GM12878 (cell line): ENCODE measurements around the gene DNAH9. TPM values are rescaled to one million over a fixed set of nuclear protein-coding genes. Genes with fewer than 3 reads are reported as not detected.

Source experiments
- ATAC-seq: fragments of 200-7000 bp; cut with Tn5 transposase; 3 replicates; pipeline ENCODE4 v1.9.1; 2020; ENCODE audit warnings: mild to moderate bottlenecking, moderate library complexity
- BruUV-seq: library from RNA; stranded (reverse); fragments of 400-500 nt; replicated peaks from 2 replicates; lab custom pipeline; 2021; lab: Mats Ljungman, UMichigan
- CTCF ChIA-PET: fragments of 300-600 bp; sonication (Branson Sonifier 250); formaldehyde crosslinking; extraction: SDS; loops from one replicate; lab custom pipeline; 2021; ENCODE audit warnings: inconsistent platforms; lab: Yijun Ruan, JAX
- POLR2A ChIA-PET: fragments of 350-600 bp; formaldehyde crosslinking; extraction: SDS; loops from one replicate; lab custom pipeline; 2021; ENCODE audit warnings: inconsistent platforms; lab: Charles Lee
- RAD21 ChIA-PET: fragments of 300-600 bp; sonication (Branson Sonifier 250); formaldehyde crosslinking; loops from one replicate; lab custom pipeline; 2023; ENCODE audit warnings: antibody characterized with exemption; ENCODE audit not compliant: unreplicated experiment; lab: Charles Lee
- SMC1A ChIA-PET: fragments of 300-600 bp; sonication (Branson Sonifier 250); formaldehyde crosslinking; loops from one replicate; lab custom pipeline; 2023; ENCODE audit not compliant: unreplicated experiment, uncharacterized antibody; lab: Charles Lee
- DNase-seq: peaks from one replicate; pipeline ENCODE4 v3.0.0-alpha.2; 2011; ENCODE audit warnings: low read depth, low spot score
- FAIRE-seq: peaks from 3 replicates; lab custom pipeline; 2011; peaks lifted over from hg19 to GRCh38; lab: Jason Lieb, UNC
- H2AFZ ChIP-seq: 2 replicates; pipeline ENCODE4 v1.6.0; 2011; ENCODE audit warnings: low read depth, low read length, control low read depth; ENCODE audit not compliant: control insufficient read depth
- H3K27ac ChIP-seq: 2 replicates; pipeline ENCODE4 v1.5.1; 2011; ENCODE audit warnings: control low read depth; ENCODE audit not compliant: control insufficient read depth, insufficient read depth
- H3K27me3 ChIP-seq, 2 experiments: replicated peaks in 1 of 2; 2 replicates each; pipeline versions ENCODE4 v1.6.0 to v1.6.1; 2011; ENCODE audit warnings: low read length in 1 of 2; ENCODE audit not compliant: control insufficient read depth in 2 of 2, insufficient read depth in 2 of 2
- H3K36me3 ChIP-seq, 2 experiments: 2 replicates each; pipeline ENCODE4 v1.5.1; 2011; ENCODE audit warnings: low read length in 1 of 2; ENCODE audit not compliant: control insufficient read depth in 2 of 2, insufficient read depth in 2 of 2
- H3K4me1 ChIP-seq: 2 replicates; pipeline ENCODE4 v1.6.1; 2011; ENCODE audit warnings: mild to moderate bottlenecking, low read length, moderate library complexity, mixed read lengths; ENCODE audit not compliant: control insufficient read depth, insufficient read depth
- H3K4me2 ChIP-seq: 2 replicates; pipeline ENCODE4 v1.6.0; 2011; ENCODE audit warnings: control low read depth; ENCODE audit not compliant: control insufficient read depth, insufficient read depth
- H3K4me3 ChIP-seq: fragments of 200-600 bp; sonication (generic); 2 replicates; pipeline ENCODE4 v1.5.1; 2016
- H3K79me2 ChIP-seq: 2 replicates; pipeline ENCODE4 v1.6.0; 2011; ENCODE audit warnings: low read length; ENCODE audit not compliant: control insufficient read depth, insufficient read depth
- H3K9ac ChIP-seq: 2 replicates; pipeline ENCODE4 v1.8.0; 2011; ENCODE audit warnings: low read length, control low read depth, mixed read lengths; ENCODE audit not compliant: control insufficient read depth, insufficient read depth
- H3K9me3 ChIP-seq: replicated peaks from 3 replicates; pipeline ENCODE4 v1.5.1; 2011; ENCODE audit warnings: mild to moderate bottlenecking, low read length; ENCODE audit not compliant: control insufficient read depth, insufficient read depth
- H4K20me1 ChIP-seq: 2 replicates; pipeline ENCODE4 v1.6.0; 2011; ENCODE audit not compliant: control insufficient read depth, insufficient read depth
- E4F1 ChIP-seq: fragments of 450-650 bp; IDR thresholded peaks from 2 replicates; pipeline ENCODE4 v1.6.1; 2018; ENCODE audit warnings: borderline replicate concordance, mild to moderate bottlenecking; ENCODE audit not compliant: partially characterized antibody
- EP300 ChIP-seq, 2 experiments: fragments of 150-350 bp in 1 of 2; IDR thresholded peaks; 2 replicates each; pipeline ENCODE4 v1.6.1; 2011 to 2012; ENCODE audit warnings: low read depth in 2 of 2, low read length in 2 of 2, borderline replicate concordance in 1 of 2, improper control_type of control experiment in 1 of 2, inconsistent platforms in 1 of 2; ENCODE audit not compliant: control insufficient read depth in 1 of 2
- IRF4 ChIP-seq: IDR thresholded peaks from 2 replicates; pipeline ENCODE4 v1.6.1; 2011; ENCODE audit warnings: low read depth, low read length
- KAT2A ChIP-seq: conservative IDR thresholded peaks from 2 replicates; pipeline ENCODE4 v1.6.1; 2011; ENCODE audit warnings: low read depth, low read length; ENCODE audit not compliant: control insufficient read depth
- NBN ChIP-seq: fragments of 450-650 bp; IDR thresholded peaks from 2 replicates; pipeline ENCODE4 v1.6.1; 2016
- NFYB ChIP-seq: IDR thresholded peaks from 2 replicates; pipeline ENCODE4 v1.6.1; 2011; ENCODE audit warnings: low read depth, mild to moderate bottlenecking, low read length, improper control_type of control experiment, moderate library complexity; ENCODE audit not compliant: insufficient read depth
- PRDM15 ChIP-seq: fragments of 450-650 bp; formaldehyde crosslinking; IDR thresholded peaks from 2 replicates; pipeline ENCODE4 v1.4.0; 2020; ENCODE audit warnings: mild to moderate bottlenecking, moderate library complexity
- SRF ChIP-seq, 2 experiments: IDR thresholded peaks; 2 replicates each; pipeline ENCODE4 v1.6.1; 2011; ENCODE audit warnings: low read depth in 2 of 2, low read length in 2 of 2, mild to moderate bottlenecking in 1 of 2, moderate library complexity in 1 of 2
- TBL1XR1 ChIP-seq: IDR thresholded peaks from 2 replicates; pipeline ENCODE4 v1.6.1; 2012; ENCODE audit warnings: low read depth, low read length, improper control_type of control experiment
- TCF7 ChIP-seq: IDR thresholded peaks from 2 replicates; pipeline ENCODE4 v1.6.1; 2014; ENCODE audit warnings: antibody characterized with exemption, borderline replicate concordance
- ZNF217 ChIP-seq: fragments of 450-650 bp; IDR thresholded peaks from 2 replicates; pipeline ENCODE4 v1.6.1; 2017; ENCODE audit warnings: antibody characterized with exemption, mild to moderate bottlenecking
- ZNF592 ChIP-seq: fragments of 450-650 bp; IDR thresholded peaks from 2 replicates; pipeline ENCODE4 v1.6.1; 2017; ENCODE audit warnings: mild to moderate bottlenecking, moderate library complexity
- WGBS: methylation state at CpG from one replicate; pipeline ENCODE4 v1.1.6; 2016; ENCODE audit warnings: low lambda C conversion rate; ENCODE audit not compliant: insufficient replicate concordance, insufficient coverage; ENCODE audit errors: missing lambda C conversion rate; 5-methylcytosine and 5-hydroxymethylcytosine counted together
- in situ Hi-C: fragments of 300-500 bp; cut with MboI; formaldehyde crosslinking; loops from 9 replicates; pipeline ENCODE4 v1.14.3; 2018; ENCODE audit warnings: mixed read lengths
- intact Hi-C: fragments of 100-400 bp; cut with micrococcal nuclease; formaldehyde crosslinking; loops from one replicate; pipeline ENCODE4 v1.14.2; 2022; ENCODE audit not compliant: unreplicated experiment
- polyA plus RNA-seq, 11 experiments: library from polyadenylated mRNA; depleted of rRNA in 4 of 11; unstranded in 6 of 11; stranded (reverse) in 5 of 11; fragments of >200 nt; fragmentation: Nextera tagmentation in 4 of 11; fragmentation: Illumina TruSeq in 1 of 11; extraction: Ambion mirVana in 4 of 11; extraction: Trizol in 1 of 11; gene quantifications; 1 replicate in 1 of 11; 2 replicates in 10 of 11; pipeline versions ENCODE4 v1.2.1 to v1.2.3, GENCODE V29; 2011 to 2016; ENCODE audit warnings: inconsistent platforms in 2 of 11, missing spikeins in 2 of 11, low read depth in 1 of 11
- total RNA-seq, 4 experiments: library from RNA; depleted of rRNA in 3 of 4; stranded (reverse); fragments of >200 nt in 3 of 4; fragmentation: Illumina TruSeq in 1 of 4; extraction: Trizol in 1 of 4; gene quantifications; 2 replicates each; pipeline versions ENCODE4 v1.2.1 to v1.2.3, GENCODE V29; 2013 to 2021
- TF ChIP-seq, protein P1 (sequence below): IDR thresholded peaks from 2 replicates; pipeline ENCODE4 v1.6.1; 2012; ENCODE audit warnings: low read depth, low read length, improper control_type of control experiment

DNAH9 gene
- total and polyA plus RNA-seq, 10 of the 15 experiments (the other 5 are each of a cell fraction or from before 2014, with no cell fraction given) = 0.10 to 0.40 (median 0.19) TPM; not detected in 7

GRCh38 chr17:11704041-11704440 is 105.8 kb downstream of the DNAH9 start:
- FAIRE-seq (no peak), ATAC-seq (no peak), DNase-seq (no peak)
- in situ Hi-C loops = loop anchor here (5.0 kb wide), 1 partner anchor 48 kb away; no protein-coding TSS in a partner anchor
- Histone ChIP-seq H2AFZ (no peak overlapping the region), H3K79me2 (no peaks in the 10 kb centered on the region), H3K9ac (no peak overlapping the region), H3K27ac (no peak overlapping the region), H3K36me3 (no peaks in the 10 kb centered on the region), H3K4me2 (no peak overlapping the region), H3K27me3 (no peaks in the 10 kb centered on the region), H3K9me3 (no peaks in the 10 kb centered on the region; the same call in 2 of the 3 replicates), H3K4me1 (no peaks in the 10 kb centered on the region), H4K20me1 (no peaks in the 10 kb centered on the region), H3K4me3 (no peak overlapping the region)
- ChIA-PET POLR2A (no interaction called here), CTCF (no interaction called here), SMC1A (no interaction called here), RAD21 (no interaction called here)
- BruUV-seq = no TSS peak
- intact Hi-C loops = no loop called here
- 69% methylated on average over 3 of the region's 3 CpGs for whole genome bisulfite sequencing
- TF ChIP-seq NFYB (no peak), IRF4 (no peak), ZNF217 (no peak), ZNF592 (no peak), TBL1XR1 (no peak), NBN (no peak), PRDM15 (no peak), E4F1 (no peak), SRF (IDR thresholded peaks at IDR 0.05; ENCODE audit: low read depth in 2 of 2, low read length in 2 of 2) (no peak), TCF7 (no peak), KAT2A (no peak), EP300 (IDR thresholded peaks at IDR 0.05; ENCODE audit: borderline replicate concordance in 1 of 2, control insufficient read depth in 1 of 2, low read depth in 2 of 2, low read length in 2 of 2) (no peak)
- TF ChIP-seq, protein P1, sequence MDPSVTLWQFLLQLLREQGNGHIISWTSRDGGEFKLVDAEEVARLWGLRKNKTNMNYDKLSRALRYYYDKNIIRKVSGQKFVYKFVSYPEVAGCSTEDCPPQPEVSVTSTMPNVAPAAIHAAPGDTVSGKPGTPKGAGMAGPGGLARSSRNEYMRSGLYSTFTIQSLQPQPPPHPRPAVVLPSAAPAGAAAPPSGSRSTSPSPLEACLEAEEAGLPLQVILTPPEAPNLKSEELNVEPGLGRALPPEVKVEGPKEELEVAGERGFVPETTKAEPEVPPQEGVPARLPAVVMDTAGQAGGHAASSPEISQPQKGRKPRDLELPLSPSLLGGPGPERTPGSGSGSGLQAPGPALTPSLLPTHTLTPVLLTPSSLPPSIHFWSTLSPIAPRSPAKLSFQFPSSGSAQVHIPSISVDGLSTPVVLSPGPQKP = no peak
